GM12878 (cell line): ENCODE measurements around the gene FBXL22. TPM values are rescaled to one million over a fixed set of nuclear protein-coding genes. Genes with fewer than 3 reads are reported as not detected.

Experiments used
- ATAC-seq: fragments of 200-7000 bp; cut with Tn5 transposase; 3 replicates; pipeline ENCODE4 v1.9.1; 2020; ENCODE audit warnings: mild to moderate bottlenecking, moderate library complexity
- BruUV-seq: library from RNA; stranded (reverse); fragments of 400-500 nt; replicated peaks from 2 replicates; lab custom pipeline; 2021; lab: Mats Ljungman, UMichigan
- CTCF ChIA-PET: fragments of 300-600 bp; sonication (Branson Sonifier 250); formaldehyde crosslinking; extraction: SDS; loops from one replicate; lab custom pipeline; 2021; ENCODE audit warnings: inconsistent platforms; lab: Yijun Ruan, JAX
- POLR2A ChIA-PET: fragments of 350-600 bp; formaldehyde crosslinking; extraction: SDS; loops from one replicate; lab custom pipeline; 2021; ENCODE audit warnings: inconsistent platforms; lab: Charles Lee
- RAD21 ChIA-PET: fragments of 300-600 bp; sonication (Branson Sonifier 250); formaldehyde crosslinking; loops from one replicate; lab custom pipeline; 2023; ENCODE audit warnings: antibody characterized with exemption; ENCODE audit not compliant: unreplicated experiment; lab: Charles Lee
- SMC1A ChIA-PET: fragments of 300-600 bp; sonication (Branson Sonifier 250); formaldehyde crosslinking; loops from one replicate; lab custom pipeline; 2023; ENCODE audit not compliant: unreplicated experiment, uncharacterized antibody; lab: Charles Lee
- DNase-seq: peaks from one replicate; pipeline ENCODE4 v3.0.0-alpha.2; 2011; ENCODE audit warnings: low read depth, low spot score
- FAIRE-seq: peaks from 3 replicates; lab custom pipeline; 2011; peaks lifted over from hg19 to GRCh38; lab: Jason Lieb, UNC
- H2AFZ ChIP-seq: 2 replicates; pipeline ENCODE4 v1.6.0; 2011; ENCODE audit warnings: low read depth, low read length, control low read depth; ENCODE audit not compliant: control insufficient read depth
- H3K27ac ChIP-seq: 2 replicates; pipeline ENCODE4 v1.5.1; 2011; ENCODE audit warnings: control low read depth; ENCODE audit not compliant: control insufficient read depth, insufficient read depth
- H3K27me3 ChIP-seq, 2 experiments: replicated peaks in 1 of 2; 2 replicates each; pipeline versions ENCODE4 v1.6.0 to v1.6.1; 2011; ENCODE audit warnings: low read length in 1 of 2; ENCODE audit not compliant: control insufficient read depth in 2 of 2, insufficient read depth in 2 of 2
- H3K36me3 ChIP-seq, 2 experiments: 2 replicates each; pipeline ENCODE4 v1.5.1; 2011; ENCODE audit warnings: low read length in 1 of 2; ENCODE audit not compliant: control insufficient read depth in 2 of 2, insufficient read depth in 2 of 2
- H3K4me1 ChIP-seq: 2 replicates; pipeline ENCODE4 v1.6.1; 2011; ENCODE audit warnings: mild to moderate bottlenecking, low read length, moderate library complexity, mixed read lengths; ENCODE audit not compliant: control insufficient read depth, insufficient read depth
- H3K4me2 ChIP-seq: 2 replicates; pipeline ENCODE4 v1.6.0; 2011; ENCODE audit warnings: control low read depth; ENCODE audit not compliant: control insufficient read depth, insufficient read depth
- H3K4me3 ChIP-seq: fragments of 200-600 bp; sonication (generic); 2 replicates; pipeline ENCODE4 v1.5.1; 2016
- H3K79me2 ChIP-seq: 2 replicates; pipeline ENCODE4 v1.6.0; 2011; ENCODE audit warnings: low read length; ENCODE audit not compliant: control insufficient read depth, insufficient read depth
- H3K9ac ChIP-seq: 2 replicates; pipeline ENCODE4 v1.8.0; 2011; ENCODE audit warnings: low read length, control low read depth, mixed read lengths; ENCODE audit not compliant: control insufficient read depth, insufficient read depth
- H3K9me3 ChIP-seq: replicated peaks from 3 replicates; pipeline ENCODE4 v1.5.1; 2011; ENCODE audit warnings: mild to moderate bottlenecking, low read length; ENCODE audit not compliant: control insufficient read depth, insufficient read depth
- H4K20me1 ChIP-seq: 2 replicates; pipeline ENCODE4 v1.6.0; 2011; ENCODE audit not compliant: control insufficient read depth, insufficient read depth
- BCL11A ChIP-seq: IDR thresholded peaks from 2 replicates; pipeline ENCODE4 v1.6.1; 2011; ENCODE audit warnings: low read depth, low read length
- CHD1 ChIP-seq: IDR thresholded peaks from 2 replicates; pipeline ENCODE4 v1.6.1; 2012; ENCODE audit warnings: low read depth, low read length, improper control_type of control experiment
- CHD2 ChIP-seq: IDR thresholded peaks from 2 replicates; pipeline ENCODE4 v1.6.1; 2011; ENCODE audit warnings: low read depth, low read length, improper control_type of control experiment, borderline replicate concordance
- E4F1 ChIP-seq: fragments of 450-650 bp; IDR thresholded peaks from 2 replicates; pipeline ENCODE4 v1.6.1; 2018; ENCODE audit warnings: borderline replicate concordance, mild to moderate bottlenecking; ENCODE audit not compliant: partially characterized antibody
- EP300 ChIP-seq, 2 experiments: fragments of 150-350 bp in 1 of 2; IDR thresholded peaks; 2 replicates each; pipeline ENCODE4 v1.6.1; 2011 to 2012; ENCODE audit warnings: low read depth in 2 of 2, low read length in 2 of 2, borderline replicate concordance in 1 of 2, improper control_type of control experiment in 1 of 2, inconsistent platforms in 1 of 2; ENCODE audit not compliant: control insufficient read depth in 1 of 2
- IRF4 ChIP-seq: IDR thresholded peaks from 2 replicates; pipeline ENCODE4 v1.6.1; 2011; ENCODE audit warnings: low read depth, low read length
- LARP7 ChIP-seq: fragments of 450-650 bp; IDR thresholded peaks from 2 replicates; pipeline ENCODE4 v1.6.1; 2017; ENCODE audit warnings: mild to moderate bottlenecking
- MYC ChIP-seq: IDR thresholded peaks from 2 replicates; pipeline ENCODE4 v1.6.1; 2011; ENCODE audit warnings: mild to moderate bottlenecking, low read length, moderate library complexity, inconsistent platforms; ENCODE audit not compliant: insufficient read depth, insufficient replicate concordance, insufficient read length, severe bottlenecking
- NRF1 ChIP-seq: conservative IDR thresholded peaks from 2 replicates; pipeline ENCODE4 v1.6.1; 2011; ENCODE audit warnings: mild to moderate bottlenecking, low read depth, low read length, improper control_type of control experiment
- PML ChIP-seq: IDR thresholded peaks from 2 replicates; pipeline ENCODE4 v1.6.1; 2012; ENCODE audit warnings: low read length, inconsistent platforms
- RFX5 ChIP-seq: IDR thresholded peaks from 2 replicates; pipeline ENCODE4 v1.6.1; 2011; ENCODE audit warnings: low read depth, low read length, improper control_type of control experiment
- ZBED1 ChIP-seq: IDR thresholded peaks from 2 replicates; pipeline ENCODE4 v1.6.1; 2016; ENCODE audit warnings: borderline replicate concordance
- ZNF207 ChIP-seq: fragments of 450-650 bp; IDR thresholded peaks from 2 replicates; pipeline ENCODE4 v1.6.1; 2014; ENCODE audit warnings: antibody characterized with exemption, mild to moderate bottlenecking, borderline replicate concordance
- WGBS: methylation state at CpG from one replicate; pipeline ENCODE4 v1.1.6; 2016; ENCODE audit warnings: low lambda C conversion rate; ENCODE audit not compliant: insufficient replicate concordance, insufficient coverage; ENCODE audit errors: missing lambda C conversion rate; 5-methylcytosine and 5-hydroxymethylcytosine counted together
- in situ Hi-C: fragments of 300-500 bp; cut with MboI; formaldehyde crosslinking; loops from 9 replicates; pipeline ENCODE4 v1.14.3; 2018; ENCODE audit warnings: mixed read lengths
- intact Hi-C: fragments of 100-400 bp; cut with micrococcal nuclease; formaldehyde crosslinking; loops from one replicate; pipeline ENCODE4 v1.14.2; 2022; ENCODE audit not compliant: unreplicated experiment
- polyA plus RNA-seq, 11 experiments: library from polyadenylated mRNA; depleted of rRNA in 4 of 11; unstranded in 6 of 11; stranded (reverse) in 5 of 11; fragments of >200 nt; fragmentation: Nextera tagmentation in 4 of 11; fragmentation: Illumina TruSeq in 1 of 11; extraction: Ambion mirVana in 4 of 11; extraction: Trizol in 1 of 11; gene quantifications; 1 replicate in 1 of 11; 2 replicates in 10 of 11; pipeline versions ENCODE4 v1.2.1 to v1.2.3, GENCODE V29; 2011 to 2016; ENCODE audit warnings: inconsistent platforms in 2 of 11, missing spikeins in 2 of 11, low read depth in 1 of 11
- total RNA-seq, 4 experiments: library from RNA; depleted of rRNA in 3 of 4; stranded (reverse); fragments of >200 nt in 3 of 4; fragmentation: Illumina TruSeq in 1 of 4; extraction: Trizol in 1 of 4; gene quantifications; 2 replicates each; pipeline versions ENCODE4 v1.2.1 to v1.2.3, GENCODE V29; 2013 to 2021

Gene FBXL22
- total and polyA plus RNA-seq, 10 of the 15 experiments (the other 5 are each of a cell fraction or from before 2014, with no cell fraction given) = 0.05 to 2.6 (median 0.52) TPM

- Histone ChIP-seq H3K9ac (no peak overlapping the region), H3K4me3 (no peak overlapping the region), H3K79me2 (peaks cover 7% of the 10 kb centered on the region), H3K27me3 (no peaks in the 10 kb centered on the region), H3K9me3 (no peaks in the 10 kb centered on the region), H2AFZ (no peak overlapping the region), H4K20me1 (no peaks in the 10 kb centered on the region), H3K4me1 (peaks cover 5% of the 10 kb centered on the region), H3K27ac (no peak overlapping the region), H3K4me2 (no peak overlapping the region), H3K36me3 (peaks cover 13 to 16% of the 10 kb centered on the region in 2 experiments; a peak in 3 of 4 replicates)
- ChIA-PET CTCF (interaction anchor here (0.6 to 2.0 kb wide), 7 partner anchors 24 to 364 kb away, joined by 3 to 8 read pairs (median 4); partner anchors contain the start of gene USP3), RAD21 (interaction anchor here (0.8 to 2.1 kb wide), 12 partner anchors 12 to 90 kb away, joined by 3 to 13 read pairs (median 6); partner anchors contain the start of genes FBXL22 and USP3), SMC1A (interaction anchor here (0.9 to 4.5 kb wide), 13 partner anchors 8 to 90 kb away, joined by 3 to 30 read pairs (median 4); no protein-coding TSS in a partner anchor), POLR2A (interaction anchor here (1.1 kb wide), 1 partner anchor 43 kb away, joined by 4 read pairs; no protein-coding TSS in a partner anchor)
- intact Hi-C loops = no loop called here
- WGBS = 97% methylated on average over 7 of the region's 7 CpGs
- BruUV-seq = no TSS peak
- ATAC-seq = no peak
- in situ Hi-C loops = no loop called here
- no peak for TF ChIP-seq MYC
- TF ChIP-seq IRF4 = no peak
- no peak for TF ChIP-seq EP300 (IDR thresholded peaks at IDR 0.05; ENCODE audit: borderline replicate concordance in 1 of 2, control insufficient read depth in 1 of 2, low read depth in 2 of 2, low read length in 2 of 2)
- no peak for TF ChIP-seq BCL11A
- no peak for TF ChIP-seq ZBED1
- TF ChIP-seq NRF1 = no peak
- no peak for TF ChIP-seq ZNF207
- TF ChIP-seq PML = no peak
- no peak for TF ChIP-seq LARP7
- TF ChIP-seq CHD1 = no peak
- TF ChIP-seq CHD2 = no peak
- no peak for TF ChIP-seq RFX5
- TF ChIP-seq E4F1 = no peak
- no peak for FAIRE-seq
- no peak for DNase-seq
These were observed 40.5 kb upstream of the FBXL22 start for GRCh38 chr15:63556736-63557135.
